LNCaP clone FGC (cell line): ENCODE results near the gene PLEKHA7.

Experiments
- DNase-seq: peaks from one replicate; pipeline ENCODE4 v3.0.0-alpha.2; 2011; ENCODE audit warnings: low read depth
- H3K4me3 ChIP-seq: 2 replicates; pipeline ENCODE4 v1.5.1; 2011; ENCODE audit warnings: mild to moderate bottlenecking, low read depth, low read length, control low read depth
- TF ChIP-seq, protein P1 (sequence below): IDR thresholded peaks from 2 replicates; pipeline ENCODE4 v1.5.1; 2012; ENCODE audit warnings: mild to moderate bottlenecking; ENCODE audit not compliant: control insufficient read depth, insufficient read depth; ENCODE audit errors: extremely low read depth

The PLEKHA7 gene

DNA sequence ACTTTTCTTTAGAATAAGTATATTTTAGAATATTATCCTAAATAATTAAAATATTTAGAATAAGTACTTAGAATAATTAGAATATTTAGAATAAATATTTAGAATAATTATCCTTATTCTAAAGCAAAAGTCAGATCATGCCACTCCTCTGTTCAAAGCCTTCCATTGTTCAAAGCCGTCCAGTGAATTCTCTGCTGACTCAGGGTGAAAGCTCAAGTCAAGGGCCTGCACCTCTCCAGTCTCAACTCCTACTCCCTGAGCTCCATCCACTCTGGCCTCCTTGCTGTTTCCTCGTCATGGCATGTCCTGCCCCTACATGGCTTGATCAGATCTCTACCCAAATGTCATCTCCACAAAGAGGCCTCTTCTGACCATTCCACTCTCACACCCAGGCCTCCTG, 30.0 kb downstream of the PLEKHA7 start:
- TF ChIP-seq, protein P1, sequence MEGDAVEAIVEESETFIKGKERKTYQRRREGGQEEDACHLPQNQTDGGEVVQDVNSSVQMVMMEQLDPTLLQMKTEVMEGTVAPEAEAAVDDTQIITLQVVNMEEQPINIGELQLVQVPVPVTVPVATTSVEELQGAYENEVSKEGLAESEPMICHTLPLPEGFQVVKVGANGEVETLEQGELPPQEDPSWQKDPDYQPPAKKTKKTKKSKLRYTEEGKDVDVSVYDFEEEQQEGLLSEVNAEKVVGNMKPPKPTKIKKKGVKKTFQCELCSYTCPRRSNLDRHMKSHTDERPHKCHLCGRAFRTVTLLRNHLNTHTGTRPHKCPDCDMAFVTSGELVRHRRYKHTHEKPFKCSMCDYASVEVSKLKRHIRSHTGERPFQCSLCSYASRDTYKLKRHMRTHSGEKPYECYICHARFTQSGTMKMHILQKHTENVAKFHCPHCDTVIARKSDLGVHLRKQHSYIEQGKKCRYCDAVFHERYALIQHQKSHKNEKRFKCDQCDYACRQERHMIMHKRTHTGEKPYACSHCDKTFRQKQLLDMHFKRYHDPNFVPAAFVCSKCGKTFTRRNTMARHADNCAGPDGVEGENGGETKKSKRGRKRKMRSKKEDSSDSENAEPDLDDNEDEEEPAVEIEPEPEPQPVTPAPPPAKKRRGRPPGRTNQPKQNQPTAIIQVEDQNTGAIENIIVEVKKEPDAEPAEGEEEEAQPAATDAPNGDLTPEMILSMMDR, result no peak
- H3K4me3 ChIP-seq, result no peak overlapping the region
- DNase-seq, result no peak

DNA sequence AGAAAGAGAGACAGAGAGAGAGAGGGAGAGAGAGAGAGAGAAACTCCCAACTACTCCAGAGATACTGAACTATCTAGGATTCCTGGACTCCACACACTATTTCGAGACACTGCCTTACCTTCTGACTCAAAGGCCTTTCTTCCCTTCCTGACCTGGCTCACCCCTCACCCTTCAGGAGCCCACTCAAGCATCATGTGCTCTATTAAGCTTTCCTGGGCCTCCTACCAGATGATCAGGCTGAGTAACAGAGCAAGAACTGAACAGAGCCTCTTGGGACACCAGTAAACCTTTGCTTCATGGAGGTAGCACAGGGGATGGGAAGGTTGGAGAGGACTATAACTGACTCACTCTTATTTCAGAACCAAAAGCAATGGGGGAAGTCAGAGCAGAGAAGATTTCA, 31.4 kb downstream of the PLEKHA7 start:
- no peak for DNase-seq
- H3K4me3 ChIP-seq, result no peak overlapping the region
- TF ChIP-seq, protein P1, result no peak

DNA sequence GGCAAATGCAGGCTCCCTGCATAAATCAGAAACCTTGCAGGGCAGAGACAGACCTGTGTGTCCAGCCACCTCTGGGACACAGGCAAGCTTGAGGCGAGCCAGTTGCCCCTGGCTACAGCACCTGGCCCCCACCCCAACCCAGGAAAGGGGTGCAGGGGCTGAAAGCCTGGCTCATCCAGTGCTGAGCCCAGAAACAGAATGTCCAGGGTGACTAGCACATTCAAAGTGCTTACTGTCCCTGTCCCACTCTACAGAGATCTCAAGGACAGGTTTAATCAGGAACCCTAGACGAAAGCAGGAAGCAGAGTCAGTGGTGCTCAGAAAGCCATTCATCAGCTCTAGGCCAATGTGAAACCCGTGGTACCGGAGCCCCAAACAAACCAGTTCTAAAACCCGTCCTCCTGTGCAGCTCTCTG, 31.9 kb downstream of the PLEKHA7 start:
- TF ChIP-seq, protein P1, result no peak
- no peak for DNase-seq
- no peak overlapping the region for H3K4me3 ChIP-seq

DNA sequence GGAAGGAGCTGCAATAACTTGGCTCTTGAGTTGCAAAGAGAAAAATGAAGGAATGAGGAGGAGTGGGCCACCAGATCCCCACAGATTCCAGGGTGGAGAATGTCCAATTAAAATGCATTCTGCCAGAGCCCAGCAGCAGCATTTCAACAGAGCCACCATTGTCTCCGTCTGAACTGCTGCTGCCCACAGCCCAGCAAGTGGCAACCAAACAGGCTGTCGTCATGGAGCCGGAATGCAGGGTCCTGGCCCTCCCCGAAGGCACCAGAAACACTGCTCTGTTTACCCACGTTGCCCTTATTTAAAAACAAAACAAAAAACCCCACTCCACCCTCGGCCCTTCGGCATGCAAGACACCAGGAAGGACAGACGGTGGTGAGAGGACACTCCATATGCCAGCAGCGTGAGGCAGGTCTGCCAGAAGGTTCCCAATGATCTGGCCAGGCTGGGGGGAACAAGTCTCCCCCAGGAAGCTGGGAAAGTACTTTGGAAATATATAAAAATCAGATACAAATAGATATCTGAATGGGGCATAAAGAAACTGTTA, 32.5 kb downstream of the PLEKHA7 start:
- DNase-seq, result no peak
- H3K4me3 ChIP-seq, result no peak overlapping the region
- TF ChIP-seq, protein P1, result no peak

DNA sequence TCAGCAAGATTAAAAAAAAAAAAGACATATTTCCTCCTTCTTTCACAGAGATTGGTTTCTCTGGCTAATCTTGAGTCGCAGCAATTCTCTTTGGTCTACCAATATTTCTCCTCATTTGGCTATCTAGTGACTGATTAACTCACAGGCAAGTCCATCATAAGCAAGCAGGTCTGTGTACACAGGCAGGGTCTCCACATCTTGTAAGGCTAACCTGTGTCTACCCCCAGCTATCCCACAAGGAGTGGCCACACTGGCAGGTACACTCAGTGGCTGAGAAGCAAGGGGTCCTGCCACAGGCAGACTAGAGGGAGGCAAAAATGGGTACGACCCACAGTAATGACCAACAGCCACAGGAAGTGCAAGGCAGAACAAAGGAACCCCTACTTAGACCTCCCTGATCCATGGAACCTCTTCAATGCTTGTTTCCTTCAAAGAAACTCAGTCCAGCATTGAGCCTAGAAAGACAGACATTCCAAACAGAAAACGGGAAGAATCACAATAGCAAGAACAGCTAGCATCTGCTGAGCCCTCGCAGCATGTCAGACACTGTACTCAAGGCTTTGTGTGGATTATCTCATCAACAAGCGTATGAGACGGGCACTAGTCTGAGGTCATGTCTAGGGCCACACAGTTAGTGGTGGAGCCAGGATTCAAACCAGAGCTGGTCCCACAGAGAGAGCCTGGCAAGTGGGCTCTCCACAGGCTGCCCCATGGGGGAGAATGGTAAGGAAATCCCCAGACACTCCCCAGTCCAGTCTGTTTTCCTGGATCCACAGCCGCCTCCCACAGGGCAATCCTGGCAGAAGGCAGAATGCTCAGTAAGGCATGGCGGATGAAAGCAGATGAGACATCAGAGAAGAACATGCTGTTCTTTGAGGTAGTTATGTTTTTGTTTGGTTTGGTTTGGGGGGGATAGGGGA, 34.3 kb downstream of the PLEKHA7 start:
- DNase-seq, result no peak
- TF ChIP-seq, protein P1, result no peak
- no peak overlapping the region for H3K4me3 ChIP-seq

DNA sequence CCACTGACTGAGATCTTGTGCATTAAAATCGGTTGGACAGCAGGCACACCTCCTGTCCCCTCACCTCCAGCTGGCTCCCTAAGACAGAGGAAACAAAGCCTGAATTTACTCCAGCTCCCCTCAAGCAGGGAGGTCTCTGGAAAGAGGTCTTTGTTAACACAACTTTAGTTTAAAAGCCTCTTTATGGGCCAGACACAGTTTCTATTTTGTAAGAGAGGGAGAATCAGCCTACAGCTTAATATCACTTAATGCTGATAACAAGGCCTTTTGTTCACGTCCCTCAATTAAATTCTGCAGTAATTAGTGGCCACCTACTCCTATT, 36.3 kb downstream of the PLEKHA7 start:
- TF ChIP-seq, protein P1, result no peak
- no peak for DNase-seq
- H3K4me3 ChIP-seq, result no peak overlapping the region
